Muscle of leg (tissue), 11 donors: Measurements from ENCODE around the gene BUD23. TPM values are rescaled to one million over a fixed set of nuclear protein-coding genes. Genes with fewer than 3 reads are reported as not detected.

Experiments used
- DNase-seq: peaks from one replicate; pipeline ENCODE4 v3.0.0; 2013
- H3K27ac ChIP-seq: one replicate; pipeline ENCODE4 v1.5.1; 2013; ENCODE audit warnings: mild to moderate bottlenecking, low read length, control low read depth
- H3K27me3 ChIP-seq: one replicate; pipeline ENCODE4 v1.6.1; 2013; ENCODE audit warnings: low read length; ENCODE audit not compliant: control insufficient read depth, insufficient read depth
- H3K36me3 ChIP-seq: one replicate; pipeline ENCODE4 v1.6.1; 2013; ENCODE audit warnings: low read length; ENCODE audit not compliant: control insufficient read depth, insufficient read depth
- H3K4me1 ChIP-seq: one replicate; pipeline ENCODE4 v1.6.1; 2013; ENCODE audit warnings: low read length; ENCODE audit not compliant: control insufficient read depth, insufficient read depth
- H3K4me3 ChIP-seq: one replicate; pipeline ENCODE4 v1.5.1; 2013; ENCODE audit warnings: low read length, control low read depth
- H3K9me3 ChIP-seq: replicated peaks from 2 replicates; pipeline ENCODE4 v1.6.1; 2013; ENCODE audit warnings: low read depth, low read length; ENCODE audit not compliant: control insufficient read depth
- WGBS: methylation state at CpG from one replicate; pipeline ENCODE4 v1.1.5; 2013; ENCODE audit warnings: missing lambda C conversion rate; ENCODE audit not compliant: insufficient coverage; 5-methylcytosine and 5-hydroxymethylcytosine counted together
- polyA plus RNA-seq, 8 donors: library from polyadenylated mRNA; unstranded; fragments of 120-200 nt; gene quantifications; one replicate each; pipeline versions ENCODE4 v1.2.1 to v1.2.3, GENCODE V29; 2013; ENCODE audit warnings: inconsistent platforms in 1 of 8, low replicate concordance in 1 of 8; ENCODE audit not compliant: insufficient read length in 8 of 8, insufficient read depth in 1 of 8
- total RNA-seq: library from RNA; stranded (reverse); fragments of 120-200 nt; gene quantifications from one replicate; pipeline ENCODE4 v1.2.4, GENCODE V29; 2013

BUD23 gene
- total and polyA plus RNA-seq, 9 donors: 34.3 to 87.1 (median 78.9) TPM

GRCh38 chr7:73726083-73726466 lies 42.7 kb downstream of the BUD23 start:
- Histone ChIP-seq H3K9me3 (no peaks in the 10 kb centered on the region), H3K27ac (no peak overlapping the region), H3K36me3 (no peaks in the 10 kb centered on the region), H3K4me1 (peaks cover 9% of the 10 kb centered on the region), H3K4me3 (no peak overlapping the region), H3K27me3 (peaks cover 3% of the 10 kb centered on the region)
- DNase-seq: no peak
- WGBS: 64% methylated on average over 1 of the region's 1 CpG

- 59% methylated on average over 3 of the region's 3 CpGs for WGBS
- no peaks in the 10 kb centered on the region for H3K36me3 ChIP-seq
- DNase-seq: no peak
- H3K9me3 ChIP-seq: no peaks in the 10 kb centered on the region
- H3K27ac ChIP-seq: no peak overlapping the region
- H3K4me3 ChIP-seq: no peak overlapping the region
- no peaks in the 10 kb centered on the region for H3K4me1 ChIP-seq
- peaks cover 3% of the 10 kb centered on the region for H3K27me3 ChIP-seq
These were observed 44.6 kb downstream of the BUD23 start for GRCh38 chr7:73727952-73728351.

- H3K4me3 ChIP-seq: no peak overlapping the region
- no peaks in the 10 kb centered on the region for H3K9me3 ChIP-seq
- no peaks in the 10 kb centered on the region for H3K4me1 ChIP-seq
- 31% methylated on average over 2 of the region's 5 CpGs for WGBS
- H3K36me3 ChIP-seq: no peaks in the 10 kb centered on the region
- no peak overlapping the region for H3K27ac ChIP-seq
- H3K27me3 ChIP-seq: peaks cover 3% of the 10 kb centered on the region
- no peak for DNase-seq
These were observed 45.2 kb downstream of the BUD23 start for GRCh38 chr7:73728551-73728950.

GRCh38 chr7:73730485-73730884 lies 47.1 kb downstream of the BUD23 start:
- H3K4me1 ChIP-seq: no peaks in the 10 kb centered on the region
- no peak overlapping the region for H3K4me3 ChIP-seq
- no peaks in the 10 kb centered on the region for H3K9me3 ChIP-seq
- no peak overlapping the region for H3K27ac ChIP-seq
- no peak for DNase-seq
- 34% methylated on average over 3 of the region's 3 CpGs for WGBS
- no peaks in the 10 kb centered on the region for H3K36me3 ChIP-seq
- peaks cover 3% of the 10 kb centered on the region for H3K27me3 ChIP-seq

- Histone ChIP-seq H3K36me3 (peaks cover 11% of the 10 kb centered on the region), H3K27me3 (no peaks in the 10 kb centered on the region), H3K9me3 (no peaks in the 10 kb centered on the region), H3K27ac (no peak overlapping the region), H3K4me1 (no peaks in the 10 kb centered on the region), H3K4me3 (no peak overlapping the region)
- DNase-seq: no peak
- WGBS: 100% methylated on average over 2 of the region's 2 CpGs
These were observed 49.0 kb downstream of the BUD23 start for GRCh38 chr7:73732397-73732796.

- 58% methylated on average over 5 of the region's 16 CpGs for WGBS
These were observed 51.5 kb downstream of the BUD23 start for GRCh38 chr7:73734619-73735527.

GRCh38 chr7:73735528-73735905 lies 52.1 kb downstream of the BUD23 start:
- no peak overlapping the region for H3K4me3 ChIP-seq
- H3K36me3 ChIP-seq: peaks cover 15% of the 10 kb centered on the region
- no peaks in the 10 kb centered on the region for H3K27me3 ChIP-seq
- H3K4me1 ChIP-seq: peaks cover 11% of the 10 kb centered on the region
- 89% methylated on average over 3 of the region's 8 CpGs for WGBS
- H3K27ac ChIP-seq: no peak overlapping the region
- no peak for DNase-seq
- no peaks in the 10 kb centered on the region for H3K9me3 ChIP-seq

More at GRCh38 chr7:73734619-73735527, 51.5 kb downstream of the BUD23 start:
- Histone ChIP-seq H3K36me3 (peaks cover 15% of the 10 kb centered on the region), H3K4me3 (no peak overlapping the region), H3K4me1 (peaks cover 11% of the 10 kb centered on the region), H3K27ac (no peak overlapping the region), H3K9me3 (no peaks in the 10 kb centered on the region), H3K27me3 (no peaks in the 10 kb centered on the region)
- DNase-seq: peak; percentile 57

- no peaks in the 10 kb centered on the region for H3K27me3 ChIP-seq
- WGBS: 94% methylated on average over 9 of the region's 14 CpGs
- no peak overlapping the region for H3K4me3 ChIP-seq
- peaks cover 15% of the 10 kb centered on the region for H3K36me3 ChIP-seq
- no peak for DNase-seq
- no peak overlapping the region for H3K27ac ChIP-seq
- peaks cover 17% of the 10 kb centered on the region for H3K4me1 ChIP-seq
- no peaks in the 10 kb centered on the region for H3K9me3 ChIP-seq
These were observed 53.5 kb downstream of the BUD23 start for GRCh38 chr7:73736885-73737284.

- WGBS: 75% methylated on average over 15 of the region's 17 CpGs
- H3K36me3 ChIP-seq: peaks cover 15% of the 10 kb centered on the region
- H3K4me3 ChIP-seq: peak overlapping the region; percentile 87
- peaks cover 24% of the 10 kb centered on the region for H3K4me1 ChIP-seq
- peaks cover 4% of the 10 kb centered on the region for H3K27me3 ChIP-seq
- H3K9me3 ChIP-seq: no peaks in the 10 kb centered on the region
- DNase-seq: peak; percentile 14
- H3K27ac ChIP-seq: no peak overlapping the region
These were observed 54.3 kb downstream of the BUD23 start for GRCh38 chr7:73737491-73738219.

- DNase-seq: peak; percentile 74
- Histone ChIP-seq H3K27me3 (peaks cover 7% of the 10 kb centered on the region), H3K4me3 (peak overlapping the region; percentile 87), H3K4me1 (peaks cover 30% of the 10 kb centered on the region), H3K9me3 (no peaks in the 10 kb centered on the region), H3K27ac (peak overlapping the region; percentile 81), H3K36me3 (peaks cover 15% of the 10 kb centered on the region)
- WGBS: 1% methylated on average over 16 of the region's 24 CpGs
These were observed 54.8 kb downstream of the BUD23 start for GRCh38 chr7:73738220-73738611.
